GM19438 (cell line): ENCODE results near the gene SOX2.

Experiments used
- ATAC-seq: cut with Tn5 transposase; IDR thresholded peaks from one replicate; pipeline ENCODE4 v1.9.1; 2021; ENCODE audit warnings: low read depth; ENCODE audit not compliant: unreplicated experiment

The SOX2 gene

DNA sequence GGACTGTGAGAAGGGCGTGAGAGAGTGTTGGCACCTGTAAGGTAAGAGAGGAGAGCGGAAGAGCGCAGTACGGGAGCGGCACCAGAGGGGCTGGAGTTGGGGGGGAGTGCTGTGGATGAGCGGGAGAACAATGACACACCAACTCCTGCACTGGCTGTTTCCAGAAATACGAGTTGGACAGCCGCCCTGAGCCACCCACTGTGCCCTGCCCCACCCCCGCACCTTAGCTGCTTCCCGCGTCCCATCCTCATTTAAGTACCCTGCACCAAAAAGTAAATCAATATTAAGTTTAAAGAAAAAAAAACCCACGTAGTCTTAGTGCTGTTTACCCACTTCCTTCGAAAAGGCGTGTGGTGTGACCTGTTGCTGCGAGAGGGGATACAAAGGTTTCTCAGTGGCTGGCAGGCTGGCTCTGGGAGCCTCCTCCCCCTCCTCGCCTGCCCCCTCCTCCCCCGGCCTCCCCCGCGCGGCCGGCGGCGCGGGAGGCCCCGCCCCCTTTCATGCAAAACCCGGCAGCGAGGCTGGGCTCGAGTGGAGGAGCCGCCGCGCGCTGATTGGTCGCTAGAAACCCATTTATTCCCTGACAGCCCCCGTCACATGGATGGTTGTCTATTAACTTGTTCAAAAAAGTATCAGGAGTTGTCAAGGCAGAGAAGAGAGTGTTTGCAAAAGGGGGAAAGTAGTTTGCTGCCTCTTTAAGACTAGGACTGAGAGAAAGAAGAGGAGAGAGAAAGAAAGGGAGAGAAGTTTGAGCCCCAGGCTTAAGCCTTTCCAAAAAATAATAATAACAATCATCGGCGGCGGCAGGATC is at the start of gene SOX2:
Gene SOX2 (plus strand): TSS at position 601 of the 811 bp plus-strand sequence. CDS start 436 bp downstream, outside the sequence.
- ATAC-seq: no peak

DNA sequence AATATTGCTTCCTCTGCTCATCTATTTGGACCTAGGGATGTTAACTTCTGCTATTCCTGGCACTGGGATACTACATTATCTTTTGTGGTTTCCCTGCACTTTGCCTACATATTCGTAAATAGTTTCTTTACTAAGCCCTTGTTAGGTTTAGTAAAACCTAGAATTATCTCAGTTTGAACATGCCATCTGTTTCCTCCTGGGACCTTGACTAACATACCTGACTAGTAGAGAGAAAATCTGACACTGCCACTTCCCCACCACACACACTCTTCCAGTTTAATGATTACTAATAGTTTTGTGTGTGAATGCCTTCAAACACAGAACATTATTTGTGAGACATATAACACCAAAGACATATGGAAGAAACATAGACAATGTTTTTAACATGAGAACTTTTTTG is 28.2 kb upstream of the SOX2 start:
- peak; percentile 64 for ATAC-seq

DNA sequence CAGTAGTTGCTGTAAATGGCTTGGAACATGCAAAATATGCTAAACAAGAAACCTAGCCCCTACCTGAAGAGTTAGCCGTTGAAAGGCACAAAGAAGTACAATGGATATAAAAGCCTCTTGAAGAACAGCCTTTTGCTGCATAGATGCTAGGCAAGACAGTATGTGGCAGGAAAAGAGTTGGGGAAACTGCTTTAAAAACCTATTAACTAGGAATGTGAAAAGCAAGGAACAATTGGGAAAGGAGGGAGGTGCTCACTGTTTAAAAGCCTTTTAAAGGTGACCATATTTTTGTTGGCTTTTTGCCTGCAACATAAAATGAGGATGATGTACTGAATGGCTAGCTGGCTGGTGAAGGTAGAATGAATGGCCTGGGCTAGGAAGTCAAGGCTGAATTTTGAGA is 24.5 kb upstream of the SOX2 start:
- no peak for ATAC-seq

DNA sequence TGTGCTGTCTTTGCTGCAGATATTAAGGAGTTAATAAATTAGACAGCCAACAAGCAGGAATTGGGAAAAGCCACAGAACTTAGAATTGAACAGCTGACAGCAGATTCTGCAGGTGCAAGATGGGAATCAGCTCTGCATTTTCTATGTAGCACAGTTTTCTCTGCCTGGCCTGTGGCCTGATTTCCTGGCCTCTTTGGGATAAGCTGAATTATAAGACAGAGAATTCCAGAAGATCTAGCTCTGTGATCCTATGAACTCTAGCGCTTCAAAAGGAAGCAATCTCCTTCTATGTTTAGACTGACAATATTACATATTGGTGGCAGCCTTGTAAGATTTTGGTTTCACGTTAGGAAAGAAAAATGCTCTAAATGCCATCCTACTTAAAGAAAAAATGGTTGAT is 24.0 kb upstream of the SOX2 start:
- no peak for ATAC-seq

DNA sequence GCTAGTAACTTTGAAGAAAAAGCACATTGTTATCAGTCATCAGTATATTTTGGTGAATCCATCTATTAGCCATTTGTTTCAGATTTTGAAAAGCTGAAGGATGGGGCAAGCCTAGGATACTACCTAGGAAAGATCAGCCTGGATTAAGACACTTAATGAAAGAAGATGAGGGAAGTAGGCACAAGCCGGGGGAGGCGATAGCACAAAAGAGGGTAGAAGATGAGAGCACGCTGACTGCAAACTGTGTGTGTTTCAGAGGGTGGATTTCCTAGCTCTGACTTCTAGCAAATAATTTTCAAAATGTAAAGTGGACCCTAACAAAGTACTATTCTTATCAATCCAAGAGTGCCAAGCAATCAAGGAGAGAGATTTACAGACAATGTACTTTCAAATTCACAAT is 22.2 kb upstream of the SOX2 start:
- no peak for ATAC-seq

DNA sequence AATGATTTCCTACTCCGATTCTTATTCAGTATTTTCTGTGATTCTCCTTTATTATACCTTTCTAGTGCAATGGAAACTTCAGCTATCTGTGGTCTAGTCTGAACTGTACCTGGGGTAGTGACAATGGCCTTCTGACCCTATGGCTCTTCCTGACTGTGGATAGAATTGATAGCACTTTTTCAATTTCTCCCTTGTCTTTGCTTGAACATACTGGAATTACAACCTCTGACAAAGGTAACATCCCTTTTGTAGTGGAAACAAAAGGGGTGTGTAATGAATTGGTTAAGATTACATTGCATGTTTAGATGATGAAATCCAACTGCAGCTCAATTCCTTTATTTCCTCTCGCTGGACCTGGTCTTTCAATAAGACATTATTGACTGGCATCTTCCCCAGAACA is 21.0 kb upstream of the SOX2 start:
- no peak for ATAC-seq

DNA sequence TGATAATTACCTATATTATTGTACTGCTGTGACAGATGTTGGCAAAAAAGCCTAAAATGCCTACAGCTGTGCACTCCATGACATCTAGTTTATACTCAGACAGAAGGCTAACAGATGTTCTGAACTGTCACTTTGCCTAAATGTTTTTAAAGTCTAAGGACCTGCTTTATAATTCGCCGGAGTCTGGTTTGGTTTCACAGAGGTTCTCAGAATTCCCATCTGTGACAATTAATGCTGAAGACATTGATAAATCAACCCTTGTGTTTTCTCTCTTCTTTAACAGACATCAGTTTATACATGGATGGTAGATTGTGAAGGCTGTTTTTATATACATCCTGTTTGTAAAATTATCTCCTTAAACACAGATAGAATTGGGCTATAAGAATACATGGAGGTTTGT is 19.8 kb upstream of the SOX2 start:
- no peak for ATAC-seq

DNA sequence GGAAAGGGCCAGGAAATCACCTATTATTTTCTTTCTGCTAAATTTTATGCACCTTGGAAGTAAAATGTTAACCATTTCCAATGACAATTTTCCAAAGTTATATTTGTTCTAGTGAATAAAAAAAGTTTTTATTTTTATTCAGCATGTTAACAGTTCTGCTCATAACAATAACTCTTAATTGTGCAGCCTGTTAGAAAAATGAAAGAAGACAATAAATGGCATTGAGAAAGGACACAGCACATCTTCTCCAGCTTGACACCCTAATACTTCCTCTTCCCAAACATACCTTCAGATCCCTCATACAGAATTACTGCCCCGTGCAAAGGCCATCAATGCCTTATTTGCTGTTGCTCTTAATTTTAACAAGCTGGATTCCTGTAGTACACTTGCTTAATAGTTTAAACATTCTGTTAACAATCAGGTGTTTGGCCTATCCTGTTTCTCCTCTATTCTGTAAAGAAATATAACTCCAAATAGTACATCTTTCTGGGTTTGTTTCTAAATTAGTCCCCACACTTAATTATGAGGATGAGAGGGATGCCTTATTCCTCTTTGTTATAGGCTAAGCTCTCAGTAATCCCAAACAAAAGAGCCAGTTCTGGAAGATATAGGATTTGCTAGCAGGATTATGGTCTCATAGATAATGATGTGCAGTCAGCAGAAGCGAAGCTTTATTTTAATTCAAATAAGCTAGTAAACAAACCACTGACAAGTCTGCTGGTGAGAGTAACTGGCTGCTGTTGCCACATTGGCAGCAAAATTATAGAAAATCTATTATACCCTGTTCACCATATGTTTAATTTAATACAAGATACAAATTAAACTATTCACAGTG is 19.2 kb upstream of the SOX2 start:
- ATAC-seq: no peak

DNA sequence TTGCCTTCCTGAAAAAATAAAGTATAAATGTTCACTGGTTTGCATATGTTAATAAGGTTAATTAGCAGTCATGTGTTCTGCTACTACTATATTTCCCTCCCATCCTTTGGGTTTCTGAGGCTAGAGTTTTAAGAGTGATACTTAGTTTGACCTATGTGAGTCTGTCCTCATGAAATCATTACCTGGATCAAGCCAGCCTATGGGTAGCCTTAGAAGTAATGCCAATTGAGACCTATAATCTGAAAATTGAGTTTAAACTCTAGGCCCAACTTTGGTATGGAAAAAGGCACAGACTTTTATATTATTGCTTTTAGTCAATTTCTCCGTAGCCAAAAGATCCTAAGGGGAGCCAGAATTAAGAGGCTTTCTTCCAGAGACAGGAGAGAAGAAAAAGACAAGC is 18.4 kb upstream of the SOX2 start:
- ATAC-seq: no peak

DNA sequence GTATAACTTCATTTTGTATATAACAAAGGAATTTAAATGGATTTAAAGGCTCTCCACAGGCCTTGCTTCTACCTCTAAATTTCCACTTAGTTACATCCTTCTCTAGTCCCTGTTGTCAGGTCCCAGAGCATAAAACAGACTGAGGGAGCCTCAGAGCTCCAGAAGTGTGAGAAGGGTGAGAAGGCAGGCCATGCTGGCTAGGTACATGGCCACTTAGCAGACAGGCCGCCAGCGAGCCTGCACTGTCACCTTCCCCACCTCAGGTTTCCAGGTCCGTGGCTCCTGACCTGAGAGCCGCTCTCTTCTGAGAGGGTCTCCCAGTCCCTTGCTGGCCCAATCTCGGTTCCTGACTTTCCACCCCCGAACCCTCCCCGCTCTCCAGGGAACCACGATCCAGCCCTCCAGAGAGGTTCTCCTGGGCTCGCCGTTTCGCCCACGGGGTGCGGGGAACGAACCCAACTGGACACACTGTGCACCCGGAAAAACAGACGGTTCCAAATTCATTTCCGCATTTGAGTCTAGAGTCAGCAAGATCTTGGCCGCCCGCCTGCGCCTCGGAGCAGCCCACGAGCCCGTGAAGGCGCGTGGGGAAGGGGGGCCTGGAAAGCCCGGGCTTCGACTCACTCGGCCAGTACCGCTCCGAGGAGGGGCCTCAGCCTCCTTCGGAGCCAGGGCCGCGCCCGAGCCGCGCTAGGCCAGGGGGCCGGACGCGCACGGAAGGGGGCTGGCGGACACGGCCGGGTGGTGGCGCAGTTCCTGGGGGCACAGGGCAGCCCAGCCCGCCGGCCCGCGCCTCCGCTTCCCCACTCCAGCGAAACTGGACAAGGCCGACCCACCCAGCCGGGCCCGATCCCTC is 16.7 kb upstream of the SOX2 start:
- no peak for ATAC-seq

DNA sequence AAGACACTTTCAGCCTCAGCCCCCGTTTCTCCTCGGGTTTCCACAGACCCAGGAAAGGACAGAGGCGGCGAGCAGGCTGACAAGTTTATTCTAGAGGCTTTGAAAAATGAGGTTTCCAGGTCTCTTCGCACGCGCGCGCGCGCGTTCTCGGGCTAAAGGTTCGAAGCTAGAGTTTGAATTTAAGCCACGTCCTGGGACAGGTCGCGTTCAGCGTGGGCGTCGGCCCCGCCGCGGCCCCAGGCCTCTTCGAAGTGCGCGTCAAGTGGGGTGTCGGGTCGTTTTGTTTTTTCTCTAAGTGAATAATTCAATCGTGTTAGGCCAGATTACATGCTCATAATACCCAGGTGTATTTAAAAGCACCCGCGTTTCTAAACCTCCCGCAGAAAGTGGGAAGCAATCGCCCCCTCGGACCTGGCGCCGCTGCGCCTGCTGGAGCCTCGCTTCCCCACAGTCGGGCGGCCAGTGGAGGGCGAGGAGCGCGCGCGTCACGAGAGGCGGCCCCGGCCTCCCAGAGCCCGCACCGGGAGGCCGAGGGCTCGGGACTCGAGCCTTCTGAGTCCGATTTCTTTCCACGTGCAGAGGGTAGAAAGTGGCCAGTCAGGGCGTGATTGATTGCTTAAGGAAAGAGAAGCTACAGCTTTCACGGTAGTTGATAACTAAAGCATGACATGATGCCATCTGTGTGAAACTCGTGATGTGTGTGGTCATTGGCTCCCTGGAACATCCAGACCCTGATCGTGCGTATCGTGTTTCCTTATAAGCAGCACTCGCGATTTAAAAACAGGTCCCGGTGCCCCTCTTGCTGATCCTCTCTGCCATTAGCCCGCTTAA is 15.8 kb upstream of the SOX2 start:
- ATAC-seq: no peak

DNA sequence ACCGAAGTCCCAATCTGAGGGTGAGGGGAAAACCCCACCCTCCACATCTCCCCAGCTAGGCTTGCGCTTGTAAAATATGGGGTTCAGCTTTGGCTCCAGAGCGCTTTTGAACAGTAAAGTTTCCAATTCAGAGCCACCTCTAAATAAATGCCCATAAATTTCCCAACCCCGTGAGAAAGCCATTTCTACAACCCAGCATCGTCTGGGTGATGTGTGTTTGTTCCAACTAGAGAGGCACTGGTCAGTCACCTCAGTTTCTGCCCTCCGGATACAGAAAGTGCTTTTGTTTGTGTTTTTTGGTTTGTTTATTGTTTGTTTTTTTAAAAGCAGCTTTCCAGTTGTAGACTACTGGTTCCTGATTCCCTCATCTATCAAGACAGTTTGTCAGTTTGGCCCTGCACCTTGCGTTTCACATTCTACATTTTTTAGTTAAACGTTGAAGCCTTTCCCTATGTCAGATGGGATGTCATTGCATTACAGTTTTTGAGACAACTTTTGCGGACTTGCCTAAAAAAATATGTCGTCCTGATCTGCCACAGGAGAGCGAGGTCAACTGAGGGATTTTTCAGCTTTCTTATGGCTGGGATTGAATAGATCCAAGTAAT is 15.0 kb upstream of the SOX2 start:
- ATAC-seq: no peak

DNA sequence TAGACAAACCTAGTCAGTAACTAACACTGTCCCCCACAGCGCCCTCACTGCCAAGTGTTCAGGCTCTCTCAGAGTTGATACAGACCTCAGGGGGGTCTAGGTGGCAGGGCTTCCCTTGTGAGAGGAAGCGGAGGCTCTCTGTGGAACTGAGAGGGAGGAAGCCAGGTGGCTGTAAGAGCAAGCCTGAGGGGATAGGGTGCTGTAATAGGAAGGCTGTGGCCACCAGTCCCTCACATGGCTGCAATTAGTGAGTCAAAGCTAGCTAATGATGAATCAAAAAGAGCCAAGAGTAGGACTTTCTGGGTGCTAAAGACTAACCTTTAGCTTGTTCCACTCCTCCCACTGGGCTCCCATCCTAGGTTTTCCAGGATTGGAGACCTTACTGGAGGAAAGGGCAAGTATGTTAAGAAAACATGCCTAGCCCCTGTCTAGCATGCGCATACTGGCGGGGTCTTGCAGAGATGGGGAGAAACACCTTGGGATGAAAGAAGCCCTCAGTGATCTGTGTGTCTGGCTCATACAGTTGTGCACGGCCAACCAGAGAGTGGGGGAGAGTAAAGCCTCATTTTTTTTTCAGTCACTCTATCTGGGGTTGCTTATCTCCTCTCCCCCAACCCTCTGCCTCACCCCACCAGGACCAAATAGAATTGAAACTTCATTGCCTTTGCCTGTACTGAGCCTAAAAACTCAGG is 13.3 kb upstream of the SOX2 start:
- no peak for ATAC-seq

DNA sequence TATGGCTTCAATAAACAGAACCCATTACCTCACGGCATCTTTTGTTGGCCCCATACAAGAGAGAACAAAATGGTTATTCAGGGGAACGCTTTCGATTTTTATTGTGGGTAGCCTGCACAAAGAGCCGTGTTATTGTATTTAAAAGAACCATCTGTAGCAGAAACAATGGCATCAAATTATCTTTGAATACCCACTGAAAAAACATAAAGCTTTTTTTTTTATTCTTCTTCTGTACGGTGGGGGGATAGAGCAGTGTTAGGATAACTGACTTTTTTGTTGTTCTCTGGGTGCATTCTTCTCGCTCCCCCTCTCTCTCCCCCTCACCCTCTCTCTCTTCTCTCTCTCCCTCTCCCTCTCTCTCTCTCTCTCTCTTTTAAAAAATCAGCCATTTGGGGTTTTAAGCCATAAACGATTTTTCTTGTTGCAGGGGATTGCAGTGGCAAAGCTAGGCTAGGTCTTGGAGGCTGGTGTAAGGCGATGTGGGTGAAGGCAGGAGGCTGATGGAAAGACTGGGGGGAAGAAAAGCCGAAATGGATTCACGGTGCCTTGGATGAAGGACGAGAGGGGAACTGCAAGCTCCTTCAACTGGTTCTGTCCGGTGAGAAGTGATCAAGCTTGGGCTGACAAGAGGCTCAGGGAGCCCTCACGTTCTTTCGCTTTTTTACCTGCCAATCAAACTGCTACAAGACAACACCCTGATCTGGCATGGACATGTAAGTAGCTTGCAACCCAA is 12.4 kb upstream of the SOX2 start:
- no peak for ATAC-seq

DNA sequence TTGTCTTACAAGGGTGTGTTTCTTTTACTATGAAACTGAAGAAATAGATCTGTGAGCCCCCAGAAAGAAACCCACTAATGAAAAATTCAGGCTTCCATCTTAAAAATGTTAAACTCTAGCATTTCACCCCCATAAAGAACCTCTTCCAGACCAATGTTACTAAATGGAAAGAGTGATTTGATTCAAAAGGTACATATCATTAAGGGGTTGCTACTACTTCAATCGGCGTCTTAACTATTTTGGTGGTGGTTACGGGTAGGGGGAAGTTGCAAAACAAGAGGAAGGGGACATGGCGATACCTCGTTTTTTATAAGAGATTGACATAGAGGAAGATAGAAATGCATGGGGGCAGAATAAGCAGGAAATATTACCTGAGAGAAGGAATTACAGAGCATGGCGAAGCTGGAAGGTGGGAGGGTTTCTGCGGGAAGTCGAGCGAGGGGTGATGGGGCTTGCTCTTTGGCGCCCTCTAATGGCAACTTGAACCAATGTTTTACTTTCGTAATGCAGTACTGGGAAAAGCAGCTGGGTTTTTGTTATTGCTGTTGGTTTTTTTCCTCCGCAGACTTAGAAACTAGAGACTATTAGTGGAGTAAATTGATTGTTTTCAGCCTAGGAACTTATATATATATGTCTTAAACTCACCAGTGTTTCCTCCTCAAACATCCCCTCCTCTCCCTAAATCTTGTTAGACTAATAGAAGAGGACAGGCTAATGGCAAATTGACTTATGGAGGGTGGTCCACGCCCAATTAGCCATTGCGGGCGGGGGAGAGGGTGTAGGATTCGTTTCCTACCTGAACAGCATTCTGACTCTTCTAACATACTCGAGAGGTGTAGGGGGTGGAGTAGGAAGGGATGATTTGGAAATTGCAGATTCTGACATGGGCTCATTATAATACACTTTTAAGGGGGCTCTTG is 11.3 kb upstream of the SOX2 start:
- ATAC-seq: peak; percentile 84

DNA sequence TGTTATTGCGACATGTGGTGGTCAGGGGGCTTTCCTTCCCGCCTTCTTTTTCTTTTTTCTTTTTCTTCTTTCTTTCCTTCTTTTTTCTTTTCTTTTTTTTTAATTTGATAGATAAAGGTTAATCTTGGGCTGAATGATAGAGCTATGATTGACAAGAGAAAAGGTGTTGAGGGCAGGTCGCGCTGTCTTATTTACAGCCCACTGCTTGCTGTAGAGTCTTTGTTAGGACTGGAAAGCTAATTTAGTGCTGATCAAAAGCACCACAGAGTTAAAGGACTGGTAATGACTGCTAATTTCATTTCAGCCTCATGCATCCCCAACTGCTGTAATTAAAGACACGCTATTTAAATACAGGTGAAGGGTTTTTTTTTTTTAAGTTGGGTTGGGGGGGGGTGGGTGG is 10.6 kb upstream of the SOX2 start:
- ATAC-seq: no peak

DNA sequence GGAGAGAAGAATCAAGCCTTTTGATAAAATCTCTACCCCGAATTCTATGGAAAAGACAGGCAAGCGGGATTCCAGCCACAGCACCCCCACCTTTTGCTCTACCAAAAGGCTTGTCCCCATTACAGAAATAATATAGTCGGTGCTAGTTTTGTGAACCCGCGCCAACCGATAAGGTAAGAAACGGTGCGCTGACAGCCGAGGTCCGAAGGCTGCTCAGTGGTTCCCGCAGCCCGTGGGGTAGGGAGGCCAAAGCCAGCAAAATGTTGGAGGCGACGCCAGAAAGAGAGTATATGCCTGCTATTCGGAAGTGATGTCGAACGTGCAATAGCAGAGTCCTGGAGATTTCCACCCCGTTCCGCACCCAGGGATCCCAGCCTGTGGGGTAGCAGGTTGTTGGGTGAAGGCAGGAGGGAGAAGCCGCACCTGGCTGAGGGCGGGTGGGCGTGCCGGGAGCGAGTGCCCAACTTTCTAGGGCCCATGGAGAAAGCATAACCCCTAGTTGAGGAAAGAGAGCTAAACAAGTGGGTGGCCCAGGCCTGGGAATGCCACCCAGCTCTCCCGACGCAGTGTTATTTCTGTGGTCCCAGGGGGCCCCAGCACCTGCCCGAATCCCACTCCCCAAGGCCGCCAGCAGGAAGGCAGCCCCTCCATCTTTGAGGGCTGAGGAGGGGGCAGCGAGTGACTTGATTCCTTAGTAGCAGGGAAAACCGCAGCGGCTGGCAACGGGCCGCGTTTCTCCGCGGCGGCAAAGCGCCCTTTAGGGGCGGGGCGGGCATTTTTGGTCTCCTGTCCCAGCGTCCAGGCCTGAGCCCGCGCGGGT is 7.9 kb upstream of the SOX2 start:
- no peak for ATAC-seq
